CD4-positive, alpha-beta T cell treated with Interleukin-2 at 100 ng/mL for 4 hours (primary cell): ENCODE results near the gene DNAH2.
"Not testable (repeated sequence)": the region's sequence is repeated elsewhere in the genome, so short reads cannot be mapped to it uniquely, and the experiment has no call there.

Experiments
- DNase-seq: peaks from one replicate; pipeline ENCODE4 v3.0.0-alpha.2; 2020; ENCODE audit warnings: low spot score

The DNAH2 gene

DNA sequence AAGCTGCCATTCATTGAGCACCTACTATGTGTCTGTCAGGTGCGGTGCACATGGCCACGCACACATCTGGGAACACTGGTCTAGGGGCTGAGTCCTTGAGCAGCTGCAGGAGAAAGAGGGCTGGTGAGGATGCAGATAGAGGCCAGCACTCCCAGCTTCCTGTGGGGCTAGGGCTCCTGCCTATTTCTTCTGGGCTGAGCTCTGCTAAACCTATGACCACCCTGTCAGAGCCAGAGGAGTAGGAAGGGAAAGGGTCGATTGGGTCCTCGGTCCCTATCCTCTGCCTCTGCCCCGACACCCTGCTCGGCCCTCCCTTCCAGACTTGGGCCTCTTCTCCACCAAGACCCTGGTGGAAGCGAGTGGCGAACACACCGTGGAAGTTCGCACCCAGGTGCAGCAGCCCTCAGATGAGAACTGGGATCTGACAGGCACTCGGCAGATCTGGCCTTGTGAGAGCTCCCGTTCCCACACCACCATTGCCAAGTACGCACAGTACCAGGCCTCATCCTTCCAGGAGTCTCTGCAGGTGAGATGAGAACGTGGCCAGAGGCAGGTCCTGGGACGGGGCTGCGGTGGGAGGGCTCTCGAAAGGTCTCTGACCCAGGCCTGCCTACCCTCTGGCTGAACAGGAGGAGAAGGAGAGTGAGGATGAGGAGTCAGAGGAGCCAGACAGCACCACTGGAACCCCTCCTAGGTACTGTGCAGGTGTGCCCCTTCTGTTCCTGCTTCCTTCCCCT lies 133.3 kb downstream of the DNAH2 start:
- no peak for DNase-seq

DNA sequence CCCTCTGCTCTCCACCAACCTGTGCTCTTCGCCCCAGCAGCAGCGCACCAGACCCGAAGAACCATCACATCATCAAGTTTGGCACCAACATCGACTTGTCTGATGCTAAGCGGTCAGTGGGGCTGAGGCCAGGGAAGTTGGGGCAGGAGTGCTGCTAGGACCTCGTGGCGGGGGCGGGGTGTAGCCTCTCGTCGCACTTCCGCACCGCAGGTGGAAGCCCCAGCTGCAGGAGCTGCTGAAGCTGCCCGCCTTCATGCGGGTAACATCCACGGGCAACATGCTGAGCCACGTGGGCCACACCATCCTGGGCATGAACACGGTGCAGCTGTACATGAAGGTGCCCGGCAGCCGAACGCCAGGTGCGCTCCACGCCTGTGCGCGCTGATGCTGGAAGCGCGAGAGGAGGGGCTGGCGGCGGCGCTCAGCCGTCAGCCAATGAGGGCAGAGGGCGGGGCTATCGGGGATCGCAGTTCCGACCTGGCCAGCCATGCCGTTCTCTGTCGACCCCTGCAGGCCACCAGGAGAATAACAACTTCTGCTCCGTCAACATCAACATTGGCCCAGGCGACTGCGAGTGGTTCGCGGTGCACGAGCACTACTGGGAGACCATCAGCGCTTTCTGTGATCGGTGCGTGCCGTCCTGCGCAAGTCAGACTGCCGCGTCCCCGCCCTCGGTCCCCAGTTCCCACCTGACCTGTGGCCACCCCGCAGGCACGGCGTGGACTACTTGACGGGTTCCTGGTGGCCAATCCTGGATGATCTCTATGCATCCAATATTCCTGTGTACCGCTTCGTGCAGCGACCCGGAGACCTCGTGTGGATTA lies 134.1 kb downstream of the DNAH2 start:
- peak; percentile 93 for DNase-seq

DNA sequence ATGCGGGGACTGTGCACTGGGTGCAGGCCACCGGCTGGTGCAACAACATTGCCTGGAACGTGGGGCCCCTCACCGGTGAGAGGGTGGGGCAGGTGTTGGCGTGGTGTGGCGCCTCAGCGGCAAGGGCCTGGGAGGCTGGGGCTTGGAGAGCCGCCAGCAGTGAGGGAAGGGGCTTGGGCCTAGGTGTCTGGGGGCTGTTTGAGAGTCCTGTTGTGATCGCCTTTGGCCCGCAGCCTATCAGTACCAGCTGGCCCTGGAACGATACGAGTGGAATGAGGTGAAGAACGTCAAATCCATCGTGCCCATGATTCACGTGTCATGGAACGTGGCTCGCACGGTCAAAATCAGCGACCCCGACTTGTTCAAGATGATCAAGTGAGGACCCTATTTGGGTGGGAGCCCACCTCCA lies 134.7 kb downstream of the DNAH2 start:
- DNase-seq: no peak

DNA sequence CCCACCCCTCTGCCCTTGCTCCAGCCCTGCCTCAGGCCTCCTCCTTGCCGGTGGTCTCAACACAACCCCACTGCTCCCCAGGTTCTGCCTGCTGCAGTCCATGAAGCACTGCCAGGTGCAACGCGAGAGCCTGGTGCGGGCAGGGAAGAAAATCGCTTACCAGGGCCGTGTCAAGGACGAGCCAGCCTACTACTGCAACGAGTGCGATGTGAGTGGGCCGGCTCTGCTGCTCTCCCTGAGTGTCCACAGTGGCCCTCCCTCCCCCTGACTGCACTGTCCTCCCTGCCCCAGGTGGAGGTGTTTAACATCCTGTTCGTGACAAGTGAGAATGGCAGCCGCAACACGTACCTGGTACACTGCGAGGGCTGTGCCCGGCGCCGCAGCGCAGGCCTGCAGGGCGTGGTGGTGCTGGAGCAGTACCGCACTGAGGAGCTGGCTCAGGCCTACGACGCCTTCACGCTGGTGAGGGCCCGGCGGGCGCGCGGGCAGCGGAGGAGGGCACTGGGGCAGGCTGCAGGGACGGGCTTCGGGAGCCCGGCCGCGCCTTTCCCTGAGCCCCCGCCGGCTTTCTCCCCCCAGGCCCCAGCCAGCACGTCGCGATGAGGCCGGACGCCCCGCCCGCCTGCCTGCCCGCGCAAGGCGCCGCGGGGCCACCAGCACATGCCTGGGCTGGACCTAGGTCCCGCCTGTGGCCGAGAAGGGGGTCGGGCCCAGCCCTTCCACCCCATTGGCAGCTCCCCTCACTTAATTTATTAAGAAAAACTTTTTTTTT lies 135.6 kb downstream of the DNAH2 start:
- no peak for DNase-seq

DNA sequence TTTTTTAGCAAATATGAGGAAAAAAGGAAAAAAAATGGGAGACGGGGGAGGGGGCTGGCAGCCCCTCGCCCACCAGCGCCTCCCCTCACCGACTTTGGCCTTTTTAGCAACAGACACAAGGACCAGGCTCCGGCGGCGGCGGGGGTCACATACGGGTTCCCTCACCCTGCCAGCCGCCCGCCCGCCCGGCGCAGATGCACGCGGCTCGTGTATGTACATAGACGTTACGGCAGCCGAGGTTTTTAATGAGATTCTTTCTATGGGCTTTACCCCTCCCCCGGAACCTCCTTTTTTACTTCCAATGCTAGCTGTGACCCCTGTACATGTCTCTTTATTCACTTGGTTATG lies 136.1 kb downstream of the DNAH2 start:
- no peak for DNase-seq

DNA sequence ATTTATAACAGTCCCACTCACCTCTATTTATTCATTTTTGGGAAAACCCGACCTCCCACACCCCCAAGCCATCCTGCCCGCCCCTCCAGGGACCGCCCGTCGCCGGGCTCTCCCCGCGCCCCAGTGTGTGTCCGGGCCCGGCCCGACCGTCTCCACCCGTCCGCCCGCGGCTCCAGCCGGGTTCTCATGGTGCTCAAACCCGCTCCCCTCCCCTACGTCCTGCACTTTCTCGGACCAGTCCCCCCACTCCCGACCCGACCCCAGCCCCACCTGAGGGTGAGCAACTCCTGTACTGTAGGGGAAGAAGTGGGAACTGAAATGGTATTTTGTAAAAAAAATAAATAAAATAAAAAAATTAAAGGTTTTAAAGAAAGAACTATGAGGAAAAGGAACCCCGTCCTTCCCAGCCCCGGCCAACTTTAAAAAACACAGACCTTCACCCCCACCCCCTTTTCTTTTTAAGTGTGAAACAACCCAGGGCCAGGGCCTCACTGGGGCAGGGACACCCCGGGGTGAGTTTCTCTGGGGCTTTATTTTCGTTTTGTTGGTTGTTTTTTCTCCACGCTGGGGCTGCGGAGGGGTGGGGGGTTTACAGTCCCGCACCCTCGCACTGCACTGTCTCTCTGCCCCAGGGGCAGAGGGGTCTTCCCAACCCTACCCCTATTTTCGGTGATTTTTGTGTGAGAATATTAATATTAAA lies 136.7 kb downstream of the DNAH2 start:
- no peak for DNase-seq

DNA sequence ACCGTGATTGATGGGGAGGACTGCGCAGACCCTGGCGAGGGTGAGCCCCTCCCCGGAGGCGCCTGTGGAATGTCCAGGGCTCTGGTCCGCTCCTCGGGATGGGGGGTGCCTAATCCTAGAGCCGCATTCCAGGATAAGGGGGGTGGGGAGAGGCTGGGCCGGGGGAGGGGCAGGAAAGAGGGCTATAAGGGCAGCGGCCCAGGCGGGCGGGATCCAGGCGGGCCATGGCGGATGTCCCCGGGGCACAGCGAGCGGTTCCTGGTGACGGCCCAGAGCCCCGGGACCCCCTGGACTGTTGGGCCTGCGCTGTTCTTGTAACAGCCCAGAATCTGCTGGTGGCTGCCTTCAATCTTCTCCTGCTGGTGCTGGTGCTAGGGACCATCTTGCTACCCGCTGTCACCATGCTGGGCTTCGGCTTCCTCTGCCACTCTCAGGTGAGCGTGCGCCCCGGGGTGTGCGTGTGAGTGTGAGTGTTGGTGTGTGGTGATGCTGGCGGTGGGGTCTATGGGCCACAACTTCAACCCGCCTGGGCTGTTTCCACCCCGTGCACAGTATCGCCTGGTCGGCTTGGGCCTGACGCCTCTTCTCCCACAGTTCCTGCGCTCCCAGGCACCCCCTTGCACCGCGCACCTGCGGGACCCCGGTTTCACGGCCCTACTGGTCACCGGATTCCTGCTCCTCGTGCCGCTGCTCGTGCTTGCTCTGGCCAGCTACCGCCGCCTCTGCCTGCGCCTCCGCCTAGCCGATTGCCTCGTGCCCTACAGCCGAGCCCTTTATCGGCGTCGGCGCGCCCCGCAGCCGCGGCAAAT lies 137.5 kb downstream of the DNAH2 start, which contains the start of gene TMEM88:
TSS of gene TMEM88 (plus strand) at position 216 of the 809 bp plus-strand sequence. CDS start at position 225, 9 bp downstream.
- no peak for DNase-seq

DNA sequence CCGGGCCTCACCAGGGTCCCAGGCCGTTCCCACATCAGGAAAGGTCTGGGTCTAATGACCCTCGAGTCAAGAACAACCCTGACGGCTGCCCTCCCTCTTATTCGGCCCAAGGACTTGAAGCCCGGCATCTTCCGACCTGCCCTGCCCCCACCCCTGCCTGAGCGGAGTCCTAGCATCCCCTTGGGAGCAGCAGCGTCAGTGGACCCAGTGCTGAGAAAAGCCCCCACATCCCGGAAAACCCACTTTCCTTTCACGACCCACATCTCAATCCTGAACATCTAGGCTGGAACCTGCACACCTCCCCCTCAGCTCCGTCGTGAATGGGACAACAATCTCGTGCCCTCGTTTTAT lies 138.1 kb downstream of the DNAH2 start:
- DNase-seq: no peak

DNA sequence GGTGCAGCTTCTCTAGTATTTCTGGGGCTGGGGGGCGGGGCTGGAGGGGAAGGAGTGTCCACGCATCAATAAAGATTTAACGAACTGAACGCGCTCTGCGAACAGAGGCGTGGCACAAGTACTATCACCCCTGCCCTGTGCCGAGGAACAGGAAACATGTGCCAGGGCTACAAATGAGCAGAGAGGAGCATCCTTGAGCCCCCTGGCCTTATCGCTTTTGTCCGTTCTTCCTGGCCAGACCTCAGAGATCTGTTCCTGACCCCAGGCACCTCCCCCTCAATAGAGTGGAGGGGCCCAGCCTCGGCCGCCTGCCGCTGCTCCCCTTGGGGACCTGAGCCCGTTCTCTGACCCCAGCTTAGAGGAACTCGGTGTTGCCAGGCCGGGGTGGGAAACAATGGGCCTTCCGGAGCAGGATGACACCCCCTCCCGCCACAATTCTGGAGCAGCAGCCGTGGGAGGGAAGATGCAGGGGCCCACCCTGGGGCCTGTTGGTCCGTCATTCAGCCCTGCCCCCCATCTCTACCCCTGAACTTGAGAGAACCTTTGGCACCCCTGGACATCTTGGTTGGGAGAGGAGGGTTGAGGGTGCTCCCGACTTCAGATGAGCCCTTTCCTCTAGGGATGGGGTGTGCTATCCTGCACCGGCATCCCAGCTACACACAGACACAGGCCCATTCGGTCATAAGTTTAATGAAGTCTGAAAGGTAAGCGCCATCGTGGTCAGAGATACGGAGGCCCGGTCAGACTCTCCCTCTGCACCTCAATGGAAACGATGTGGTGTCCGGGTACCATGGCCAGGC lies 138.7 kb downstream of the DNAH2 start:
- peak; percentile 17 for DNase-seq

DNA sequence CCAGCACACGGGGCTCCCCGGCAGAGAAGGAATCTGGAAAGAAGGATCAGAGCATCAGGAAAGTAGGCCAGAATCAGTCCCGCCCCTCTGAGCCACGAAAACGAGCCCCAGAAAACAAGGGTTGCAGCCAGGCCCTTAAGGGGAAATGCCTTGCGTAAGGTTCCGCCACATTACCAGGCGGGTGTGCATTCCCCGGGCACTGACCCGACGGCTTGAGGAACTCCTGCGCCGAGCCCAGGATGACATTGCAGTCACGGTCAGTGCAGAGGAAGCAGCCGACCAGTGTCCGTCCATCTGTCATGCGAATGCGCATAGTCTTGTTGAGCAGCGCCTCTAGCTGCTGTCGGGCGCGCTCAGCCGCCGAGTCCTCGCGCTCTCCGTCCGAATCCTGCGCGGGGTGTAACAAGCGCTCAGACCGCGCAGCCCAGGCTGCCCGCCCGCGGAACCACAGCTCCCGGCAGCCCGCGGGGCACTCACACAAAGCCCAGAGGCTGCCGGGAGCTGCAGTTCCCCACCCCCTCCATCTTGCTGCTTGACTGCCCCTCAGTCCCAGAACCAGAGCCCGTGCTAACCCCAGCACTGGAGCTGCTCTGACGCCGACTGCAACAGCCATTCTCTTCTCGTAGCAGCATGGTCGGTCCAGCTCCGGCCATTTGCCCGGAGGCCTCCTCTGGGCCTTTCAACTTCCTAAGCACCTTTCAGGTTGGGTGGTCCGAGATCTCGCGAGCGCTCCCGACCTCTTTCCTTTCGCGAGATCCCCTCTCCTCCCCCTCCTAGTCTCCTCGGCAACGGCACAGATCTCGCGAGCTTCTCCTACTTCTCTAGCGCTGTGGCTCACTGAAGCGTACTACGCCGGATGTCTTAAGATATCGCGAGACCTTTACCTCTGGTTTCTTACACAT lies 139.5 kb downstream of the DNAH2 start, which contains the start of gene NAA38:
TSS of gene NAA38 (minus strand) at position 749 of the 902 bp plus-strand sequence. CDS start at position 653, 96 bp downstream.
- peak; percentile 97 for DNase-seq

DNA sequence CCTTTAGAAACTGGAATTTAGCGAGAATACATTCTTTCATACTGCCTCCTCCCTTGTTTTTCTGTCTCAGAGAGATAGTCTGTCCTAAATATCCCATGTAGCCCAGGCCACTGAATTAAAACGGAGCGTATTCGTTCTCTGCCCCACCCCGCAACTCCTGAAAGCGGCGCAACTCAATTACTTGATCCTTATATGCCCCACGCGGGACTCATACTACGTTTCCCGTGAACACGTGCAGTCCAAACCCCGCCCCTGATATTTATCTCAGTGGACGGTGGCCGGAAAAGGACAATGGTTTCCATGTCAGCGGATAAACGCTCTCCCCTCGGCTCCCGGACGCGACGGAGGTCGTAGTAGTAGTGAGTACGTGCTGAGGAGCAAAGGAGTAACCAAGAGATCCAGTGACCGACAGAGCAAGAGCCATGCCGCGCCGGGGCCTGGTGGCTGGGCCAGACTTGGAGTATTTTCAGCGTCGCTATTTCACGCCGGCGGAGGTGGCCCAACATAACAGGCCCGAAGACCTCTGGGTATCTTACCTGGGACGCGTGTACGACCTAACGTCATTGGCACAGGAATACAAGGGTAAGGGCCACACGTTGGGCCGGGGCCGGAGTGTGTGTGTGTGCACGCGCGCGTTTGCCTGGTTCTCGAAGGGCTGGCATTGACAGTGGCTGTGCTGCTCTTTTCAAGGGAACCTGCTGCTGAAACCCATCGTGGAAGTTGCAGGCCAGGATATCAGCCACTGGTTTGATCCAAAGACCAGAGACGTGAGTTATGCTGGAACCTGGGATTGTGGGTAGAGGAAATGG lies 140.4 kb downstream of the DNAH2 start, which contains the start of gene CYB5D1:
TSS of gene CYB5D1 (plus strand) at position 291 of the 809 bp plus-strand sequence. CDS start at position 423, 132 bp downstream.
- DNase-seq: peak; percentile 96

DNA sequence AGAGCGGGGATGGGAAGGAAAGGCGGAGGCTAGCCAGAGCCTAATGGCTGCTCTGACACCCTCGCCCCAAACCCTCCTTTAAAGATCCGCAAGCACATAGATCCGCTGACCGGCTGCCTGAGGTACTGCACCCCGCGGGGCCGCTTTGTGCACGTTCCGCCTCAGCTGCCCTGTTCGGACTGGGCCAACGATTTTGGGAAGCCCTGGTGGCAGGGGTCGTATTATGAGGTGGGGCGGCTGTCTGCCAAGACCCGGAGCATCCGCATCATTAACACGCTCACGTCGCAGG lies 140.9 kb downstream of the DNAH2 start:
- DNase-seq: peak; percentile 33

DNA sequence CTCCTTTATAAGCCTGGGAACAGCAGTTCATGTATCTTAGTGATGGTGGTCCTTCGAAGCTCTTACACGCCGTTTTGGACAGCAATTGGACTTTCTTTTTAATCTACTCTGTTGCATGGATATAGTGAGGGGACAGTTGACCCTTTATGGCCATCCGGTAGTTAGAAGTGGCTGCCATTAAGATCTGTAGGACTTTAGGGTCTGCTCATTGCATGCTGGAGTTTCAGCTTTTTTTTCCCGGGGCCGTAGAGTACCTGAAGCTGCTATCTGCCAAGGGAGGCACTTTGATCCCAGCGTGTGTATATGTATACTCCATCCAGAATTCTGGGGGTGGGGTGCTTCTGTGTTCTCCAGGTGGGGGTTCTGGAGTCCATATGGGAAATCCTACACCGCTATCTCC lies 141.5 kb downstream of the DNAH2 start:
- no peak for DNase-seq

DNA sequence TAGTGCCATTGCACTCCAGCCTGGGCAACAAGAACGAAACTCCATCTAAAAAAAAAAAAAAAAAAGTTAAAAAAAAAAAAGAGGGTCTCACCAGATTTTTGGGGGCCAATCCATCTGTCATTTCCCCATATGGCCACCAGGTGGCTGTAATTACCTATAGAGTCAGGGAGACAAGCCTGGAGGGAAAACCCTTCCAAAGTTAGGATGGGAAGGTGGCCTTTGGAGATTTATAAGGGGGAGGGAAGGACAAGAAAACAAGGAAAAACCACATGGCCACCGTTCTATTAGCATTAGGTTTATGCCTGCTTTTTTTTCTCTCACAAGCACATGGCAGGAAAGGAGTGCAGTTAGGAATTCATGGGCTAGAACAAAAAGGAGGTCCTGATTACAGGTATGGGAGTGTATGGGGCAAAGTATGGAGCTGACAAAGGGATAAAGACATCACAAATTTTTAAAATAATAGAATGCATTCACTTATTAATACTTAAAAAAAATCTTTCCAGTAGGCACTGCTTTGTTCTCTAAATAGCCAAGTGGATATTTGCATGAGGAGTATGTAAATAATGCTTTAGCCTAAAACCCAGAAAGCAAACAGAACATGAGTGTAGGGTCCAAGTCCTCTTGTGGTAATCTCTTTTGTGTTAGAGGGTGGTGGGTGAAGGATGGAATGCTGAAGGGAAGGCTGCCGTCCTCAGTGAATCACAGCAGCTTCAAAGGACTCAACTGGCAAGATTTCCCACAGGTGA lies 145.3 kb downstream of the DNAH2 start:
- peak; percentile 62 for DNase-seq

DNA sequence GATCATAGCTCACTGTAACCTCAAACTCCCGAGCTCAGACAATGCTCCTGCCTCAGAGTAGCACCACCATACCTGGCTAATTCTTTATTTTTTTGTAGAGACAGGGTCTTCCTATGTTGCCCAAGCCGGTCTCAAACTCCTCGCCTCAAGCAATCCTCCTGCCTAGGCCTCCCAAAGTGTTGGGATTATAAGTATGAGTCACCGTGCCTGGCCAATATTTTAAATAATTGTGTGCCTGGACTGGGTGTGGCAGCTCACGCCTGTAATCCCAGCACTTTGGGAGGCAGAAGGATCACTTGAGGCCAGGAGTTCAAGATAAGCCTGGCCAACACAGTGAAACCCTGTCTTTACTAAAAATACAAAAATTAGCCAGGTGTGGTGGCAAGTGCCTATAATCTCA lies 146.8 kb downstream of the DNAH2 start:
- not testable (repeated sequence) for DNase-seq

DNA sequence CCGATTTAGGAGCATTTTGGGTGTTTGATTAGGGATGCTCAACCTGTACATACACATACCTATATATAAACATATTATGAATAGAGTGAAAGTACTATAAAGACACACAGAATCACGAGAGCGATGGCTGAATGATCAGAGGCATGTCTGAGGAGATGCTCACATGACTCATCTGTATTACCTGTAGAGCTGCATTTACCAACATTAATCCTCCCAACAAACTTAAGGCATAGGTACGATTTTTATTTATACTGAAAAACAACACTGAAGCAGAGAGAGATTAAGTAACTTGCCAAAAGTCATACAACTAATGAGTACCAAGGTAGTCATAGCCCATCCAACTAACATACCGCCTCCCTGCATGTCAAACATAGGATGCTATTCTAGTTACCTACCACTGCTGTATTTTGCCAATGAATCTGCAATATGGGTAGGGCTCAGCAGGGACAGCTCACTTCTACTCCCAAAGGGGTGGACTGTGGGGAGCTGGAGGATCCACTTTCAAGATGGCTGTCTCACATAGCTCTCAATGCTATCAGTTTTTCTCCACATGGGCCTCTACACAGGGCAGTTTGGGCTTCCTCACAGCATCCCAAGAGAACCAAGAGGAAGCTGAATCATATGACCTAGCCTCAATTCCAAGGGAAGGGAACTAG lies 147.6 kb downstream of the DNAH2 start:
- DNase-seq: no peak

DNA sequence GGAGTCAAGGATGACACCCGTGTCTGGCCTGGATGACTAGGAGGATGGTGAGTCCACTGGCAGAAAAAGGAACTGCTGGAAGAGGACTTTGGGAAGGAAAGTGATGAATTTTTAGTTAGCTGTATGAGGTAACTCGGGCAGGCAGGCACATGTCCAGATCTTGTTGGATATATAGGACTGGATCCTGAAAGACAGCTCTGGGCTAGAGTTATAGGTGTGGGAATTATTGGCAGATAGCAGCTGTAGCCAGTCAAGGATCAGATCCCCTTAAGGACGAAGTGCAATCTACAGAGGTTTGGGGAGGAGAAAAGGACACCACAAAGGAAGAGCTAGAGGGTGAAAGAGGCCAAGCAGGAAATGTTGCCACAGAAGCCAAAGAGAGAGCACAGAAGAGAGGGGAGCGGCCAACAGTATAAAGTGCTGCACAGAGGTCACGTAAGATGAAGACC lies 150.4 kb downstream of the DNAH2 start:
- DNase-seq: peak; percentile 20
